Neural cell (in vitro differentiated cells): Measurements from ENCODE around the gene IRF2BP1. TPM values are rescaled to one million over a fixed set of nuclear protein-coding genes. Genes with fewer than 3 reads are reported as not detected.
"Not testable (repeated sequence)": the region's sequence is repeated elsewhere in the genome, so short reads cannot be mapped to it uniquely, and the experiment has no call there.

Experiments
- H2AFZ ChIP-seq: fragments of 200-600, 300-800 bp; sonication (generic), shearing (Covaris generic); 2 replicates; pipeline ENCODE4 v1.6.0; 2014; ENCODE audit warnings: low read depth, mild to moderate bottlenecking, antibody characterized with exemption, low read length, moderate library complexity
- H3F3A ChIP-seq: fragments of 200-600 bp; shearing (Covaris generic); 2 replicates; pipeline ENCODE4 v1.6.1; 2016; ENCODE audit warnings: mild to moderate bottlenecking, moderate library complexity, mixed read lengths, antibody characterized with exemption, low read length; ENCODE audit not compliant: insufficient read depth, poor library complexity, severe bottlenecking
- H3K27ac ChIP-seq: fragments of 200-600, 300-800 bp; sonication (generic), shearing (Covaris generic); 2 replicates; pipeline ENCODE4 v1.5.1; 2014; ENCODE audit warnings: mild to moderate bottlenecking, low read length, moderate library complexity
- H3K27me3 ChIP-seq: fragments of 300-800, 200-600 bp; sonication (generic), shearing (Covaris generic); 2 replicates; pipeline ENCODE4 v1.6.0; 2014; ENCODE audit warnings: mild to moderate bottlenecking, low read depth, low read length, moderate library complexity; ENCODE audit not compliant: insufficient read depth
- H3K36me3 ChIP-seq: fragments of 300-800, 200-600 bp; sonication (generic), shearing (Covaris generic); 2 replicates; pipeline ENCODE4 v1.5.1; 2014; ENCODE audit warnings: mild to moderate bottlenecking, antibody characterized with exemption, low read length, moderate library complexity; ENCODE audit not compliant: insufficient read depth
- H3K4me2 ChIP-seq: fragments of 300-800, 200-600 bp; sonication (generic), shearing (Covaris generic); 2 replicates; pipeline ENCODE4 v1.6.0; 2014; ENCODE audit warnings: mild to moderate bottlenecking, low read length
- H3K4me3 ChIP-seq: fragments of 300-800, 200-600 bp; sonication (generic), shearing (Covaris generic); 2 replicates; pipeline ENCODE4 v1.5.1; 2014; ENCODE audit warnings: mild to moderate bottlenecking, low read length, moderate library complexity
- H3K79me2 ChIP-seq: fragments of 200-600 bp; shearing (Covaris generic); replicated peaks from 2 replicates; pipeline ENCODE4 v1.6.0; 2014; ENCODE audit warnings: mild to moderate bottlenecking, low read length, moderate library complexity; ENCODE audit not compliant: insufficient read depth
- H3K9ac ChIP-seq: fragments of 300-800, 200-600 bp; sonication (generic), shearing (Covaris generic); 2 replicates; pipeline ENCODE4 v1.6.1; 2016; ENCODE audit warnings: mild to moderate bottlenecking, low read length, mixed read lengths
- H3K9me2 ChIP-seq: fragments of 200-600 bp; shearing (Covaris generic); 2 replicates; pipeline ENCODE4 v1.6.1; 2016; ENCODE audit warnings: mild to moderate bottlenecking, low read length, mixed read lengths; ENCODE audit not compliant: insufficient read depth
- H3K9me3 ChIP-seq: fragments of 200-600, 300-800 bp; sonication (generic), shearing (Covaris generic); 2 replicates; pipeline ENCODE4 v1.6.1; 2016; ENCODE audit warnings: mild to moderate bottlenecking, mixed run types, low read length, moderate library complexity, mixed read lengths
- H4K20me1 ChIP-seq: fragments of 200-600 bp; shearing (Covaris generic); 2 replicates; pipeline ENCODE4 v1.6.1; 2016; ENCODE audit warnings: mild to moderate bottlenecking, mixed run types; ENCODE audit not compliant: insufficient read depth
- CTCF ChIP-seq: fragments of 450-650 bp; IDR thresholded peaks from 2 replicates; pipeline ENCODE4 v1.5.1; 2014; ENCODE audit warnings: antibody characterized with exemption, mild to moderate bottlenecking, moderate library complexity; ENCODE audit not compliant: poor library complexity, severe bottlenecking
- EP300 ChIP-seq: fragments of 450-650 bp; conservative IDR thresholded peaks from 2 replicates; pipeline ENCODE4 v1.6.1; 2014; ENCODE audit warnings: antibody characterized with exemption, mild to moderate bottlenecking, moderate library complexity; ENCODE audit not compliant: poor library complexity, severe bottlenecking
- EZH2 ChIP-seq: fragments of 200-600, 300-800 bp; shearing (Covaris generic), sonication (generic); IDR thresholded peaks from 2 replicates; pipeline ENCODE4 v1.6.1; 2014; ENCODE audit warnings: antibody characterized with exemption, low read length, borderline replicate concordance, mild to moderate bottlenecking; ENCODE audit not compliant: insufficient read depth, poor library complexity, severe bottlenecking
- MXI1 ChIP-seq: fragments of 450-650 bp; conservative IDR thresholded peaks from 2 replicates; pipeline ENCODE4 v1.6.1; 2014; ENCODE audit warnings: antibody characterized with exemption, mild to moderate bottlenecking; ENCODE audit not compliant: poor library complexity, severe bottlenecking
- POLR2AphosphoS5 ChIP-seq: IDR thresholded peaks from 2 replicates; pipeline ENCODE4 v1.6.1; 2012
- RAD21 ChIP-seq: fragments of 450-650 bp; conservative IDR thresholded peaks from 2 replicates; pipeline ENCODE4 v1.6.1; 2014; ENCODE audit warnings: antibody characterized with exemption, mild to moderate bottlenecking, moderate library complexity
- REST ChIP-seq: IDR thresholded peaks from 2 replicates; pipeline ENCODE4 v1.6.1; 2012; ENCODE audit warnings: borderline replicate concordance
- SMC3 ChIP-seq: fragments of 450-650 bp; conservative IDR thresholded peaks from 2 replicates; pipeline ENCODE4 v1.6.1; 2014; ENCODE audit warnings: antibody characterized with exemption, mild to moderate bottlenecking, moderate library complexity; ENCODE audit not compliant: poor library complexity
- TAF1 ChIP-seq: IDR thresholded peaks from 2 replicates; pipeline ENCODE4 v1.6.1; 2012; ENCODE audit warnings: low read depth
- polyA plus RNA-seq: library from polyadenylated mRNA; depleted of rRNA; stranded (reverse); fragments of >200 nt; gene quantifications from 2 replicates; pipeline ENCODE4 v1.2.3, GENCODE V29; 2014

IRF2BP1 gene
- polyA plus RNA-seq, 1 donor from 2014 or later, result 26.9 TPM

- H3K27ac ChIP-seq, result no peak overlapping the region
- H3K79me2 ChIP-seq, result no peaks in the 10 kb centered on the region
- H4K20me1 ChIP-seq, result no peaks in the 10 kb centered on the region
- H3K27me3 ChIP-seq, result no peaks in the 10 kb centered on the region
- no peak overlapping the region for H3K4me3 ChIP-seq
- H3K9me3 ChIP-seq, result no peaks in the 10 kb centered on the region
- TF ChIP-seq SMC3 (no peak), POLR2AphosphoS5 (no peak), EZH2 (no peak), RAD21 (no peak), MXI1 (no peak), TAF1 (no peak), REST (no peak), CTCF (no peak), EP300 (no peak)
- H3F3A ChIP-seq, result no peaks in the 10 kb centered on the region
- no peaks in the 10 kb centered on the region for H3K9me2 ChIP-seq
- H3K36me3 ChIP-seq, result no peaks in the 10 kb centered on the region
- no peak overlapping the region for H3K4me2 ChIP-seq
- H2AFZ ChIP-seq, result no peak overlapping the region
- no peak overlapping the region for H3K9ac ChIP-seq
Observed at GRCh38 chr19:45899253-45899652, 13.3 kb upstream of the IRF2BP1 start.

- H3F3A ChIP-seq, result no peaks in the 10 kb centered on the region
- H4K20me1 ChIP-seq, result no peaks in the 10 kb centered on the region
- TF ChIP-seq EP300, result no peak
- TF ChIP-seq MXI1, result no peak
- TF ChIP-seq EZH2, result no peak
- no peak for TF ChIP-seq POLR2AphosphoS5
- no peak for TF ChIP-seq REST
- no peak for TF ChIP-seq SMC3
- TF ChIP-seq RAD21, result no peak
- TF ChIP-seq CTCF, result no peak
- no peak for TF ChIP-seq TAF1
- no peaks in the 10 kb centered on the region for H3K9me3 ChIP-seq
- no peaks in the 10 kb centered on the region for H3K79me2 ChIP-seq
- no peak overlapping the region for H3K27ac ChIP-seq
- H2AFZ ChIP-seq, result no peak overlapping the region
- no peak overlapping the region for H3K4me3 ChIP-seq
- no peaks in the 10 kb centered on the region for H3K36me3 ChIP-seq
- no peaks in the 10 kb centered on the region for H3K27me3 ChIP-seq
- H3K4me2 ChIP-seq, result no peak overlapping the region
- H3K9me2 ChIP-seq, result no peaks in the 10 kb centered on the region
- no peak overlapping the region for H3K9ac ChIP-seq
Observed at GRCh38 chr19:45897261-45897812, 11.4 kb upstream of the IRF2BP1 start.

- H3K79me2 ChIP-seq, H4K20me1 ChIP-seq, H3K9ac ChIP-seq, H3K27me3 ChIP-seq, H2AFZ ChIP-seq, H3K9me2 ChIP-seq, H3K27ac ChIP-seq, H3K36me3 ChIP-seq, H3K4me2 ChIP-seq, H3K4me3 ChIP-seq, H3K9me3 ChIP-seq, H3F3A ChIP-seq: not testable (repeated sequence)
Observed at GRCh38 chr19:45895983-45896599, 10.2 kb upstream of the IRF2BP1 start.
